OCI-LY1 (cell line): ENCODE results near the gene USP53.

Experiments
- H2AFZ ChIP-seq: fragments of 200-600 bp; sonication (generic), shearing (Covaris generic); 2 replicates; pipeline ENCODE4 v1.6.0; 2014; ENCODE audit warnings: antibody characterized with exemption, mild to moderate bottlenecking, low read length
- H3F3A ChIP-seq: fragments of 200-600 bp; sonication (generic), shearing (Covaris generic); 2 replicates; pipeline ENCODE4 v1.6.0; 2014; ENCODE audit warnings: mild to moderate bottlenecking, antibody characterized with exemption, low read length, moderate library complexity; ENCODE audit not compliant: insufficient read depth
- H3K27ac ChIP-seq: fragments of 200-600 bp; sonication (generic); 2 replicates; pipeline ENCODE4 v1.5.1; 2014; ENCODE audit warnings: low read length, mixed run types, mild to moderate bottlenecking, low read depth; ENCODE audit not compliant: poor library complexity, severe bottlenecking
- H3K27me3 ChIP-seq: fragments of 200-600 bp; sonication (generic); 2 replicates; pipeline ENCODE4 v1.6.0; 2014; ENCODE audit warnings: antibody characterized with exemption, mild to moderate bottlenecking, low read length, moderate library complexity; ENCODE audit not compliant: insufficient read depth
- H3K36me3 ChIP-seq: fragments of 200-600 bp; sonication (generic); 2 replicates; pipeline ENCODE4 v1.6.1; 2014; ENCODE audit warnings: mild to moderate bottlenecking, antibody characterized with exemption, low read length, moderate library complexity, mixed read lengths; ENCODE audit not compliant: insufficient read depth
- H3K4me1 ChIP-seq: fragments of 200-600 bp; sonication (generic); 2 replicates; pipeline ENCODE4 v1.5.1; 2014; ENCODE audit warnings: mild to moderate bottlenecking, low read length, moderate library complexity; ENCODE audit not compliant: insufficient read depth, severe bottlenecking
- H3K4me2 ChIP-seq: fragments of 200-600 bp; sonication (generic), shearing (Covaris generic); 2 replicates; pipeline ENCODE4 v1.6.1; 2014; ENCODE audit warnings: low read length
- H3K4me3 ChIP-seq: fragments of 200-600 bp; sonication (generic); 2 replicates; pipeline ENCODE4 v1.5.1; 2014; ENCODE audit warnings: low read length, low read depth, mild to moderate bottlenecking, mixed read lengths; ENCODE audit not compliant: poor library complexity, severe bottlenecking
- H3K79me2 ChIP-seq: fragments of 200-600 bp; shearing (Covaris generic); 2 replicates; pipeline ENCODE4 v1.6.1; 2016; ENCODE audit warnings: mixed run types, low read length, mixed read lengths; ENCODE audit not compliant: insufficient read depth
- H3K9ac ChIP-seq: fragments of 200-600 bp; sonication (generic), shearing (Covaris generic); 2 replicates; pipeline ENCODE4 v1.6.1; 2014; ENCODE audit warnings: mild to moderate bottlenecking, low read length, mixed read lengths
- H3K9me2 ChIP-seq: fragments of 200-600 bp; sonication (generic), shearing (Covaris generic); 2 replicates; pipeline ENCODE4 v1.6.1; 2014; ENCODE audit warnings: low read depth, mild to moderate bottlenecking, low read length, mixed read lengths
- H3K9me3 ChIP-seq: fragments of 200-600 bp; shearing (Covaris generic); 2 replicates; pipeline ENCODE4 v1.6.1; 2014; ENCODE audit warnings: low read length, mixed read lengths
- H4K20me1 ChIP-seq: fragments of 200-600 bp; sonication (generic), shearing (Covaris generic); 2 replicates; pipeline ENCODE4 v1.6.0; 2016; ENCODE audit warnings: mild to moderate bottlenecking, low read length; ENCODE audit not compliant: insufficient read depth
- CTCF ChIP-seq: fragments of 200-600 bp; sonication (generic), shearing (Covaris generic); IDR thresholded peaks from 2 replicates; pipeline ENCODE4 v1.5.1; 2017; ENCODE audit warnings: mild to moderate bottlenecking, antibody characterized with exemption, low read length, moderate library complexity, mixed read lengths
- EZH2 ChIP-seq: fragments of 200-600 bp; sonication (generic), shearing (Covaris generic); IDR thresholded peaks from 2 replicates; pipeline ENCODE4 v1.8.0; 2017; ENCODE audit warnings: borderline replicate concordance, mixed run types, mild to moderate bottlenecking, antibody characterized with exemption, low read length, moderate library complexity, mixed read lengths

USP53 gene

GRCh38 chr4:119304431-119304830, 91.9 kb downstream of the USP53 start:
- Histone ChIP-seq H3K27me3 (no peaks in the 10 kb centered on the region), H3K9me3 (no peaks in the 10 kb centered on the region), H3K27ac (no peak overlapping the region), H3K4me2 (no peak overlapping the region), H3K9me2 (no peaks in the 10 kb centered on the region), H3K4me1 (peaks cover 11% of the 10 kb centered on the region), H3K4me3 (no peak overlapping the region), H3K79me2 (peaks cover 3% of the 10 kb centered on the region), H2AFZ (no peak overlapping the region), H3F3A (no peaks in the 10 kb centered on the region), H3K9ac (no peak overlapping the region), H3K36me3 (no peaks in the 10 kb centered on the region), H4K20me1 (no peaks in the 10 kb centered on the region)
- TF ChIP-seq CTCF (no peak), EZH2 (no peak)

GRCh38 chr4:119307606-119308005, 95.1 kb downstream of the USP53 start:
- H3K27ac ChIP-seq = no peak overlapping the region
- no peaks in the 10 kb centered on the region for H3K9me3 ChIP-seq
- no peaks in the 10 kb centered on the region for H3K4me1 ChIP-seq
- no peak overlapping the region for H2AFZ ChIP-seq
- H3F3A ChIP-seq = no peaks in the 10 kb centered on the region
- no peak overlapping the region for H3K4me2 ChIP-seq
- no peaks in the 10 kb centered on the region for H3K36me3 ChIP-seq
- no peak overlapping the region for H3K9ac ChIP-seq
- no peaks in the 10 kb centered on the region for H3K27me3 ChIP-seq
- no peaks in the 10 kb centered on the region for H3K79me2 ChIP-seq
- H3K9me2 ChIP-seq = no peaks in the 10 kb centered on the region
- no peak for TF ChIP-seq EZH2
- TF ChIP-seq CTCF = no peak
- no peaks in the 10 kb centered on the region for H4K20me1 ChIP-seq
- no peak overlapping the region for H3K4me3 ChIP-seq

- no peaks in the 10 kb centered on the region for H3K9me2 ChIP-seq
- H3F3A ChIP-seq = no peaks in the 10 kb centered on the region
- no peak overlapping the region for H3K4me2 ChIP-seq
- H3K9me3 ChIP-seq = no peaks in the 10 kb centered on the region
- H3K27me3 ChIP-seq = no peaks in the 10 kb centered on the region
- no peaks in the 10 kb centered on the region for H4K20me1 ChIP-seq
- no peak overlapping the region for H3K4me3 ChIP-seq
- no peak for TF ChIP-seq CTCF
- TF ChIP-seq EZH2 = no peak
- H3K79me2 ChIP-seq = no peaks in the 10 kb centered on the region
- no peaks in the 10 kb centered on the region for H3K36me3 ChIP-seq
- no peak overlapping the region for H2AFZ ChIP-seq
- no peak overlapping the region for H3K27ac ChIP-seq
- no peak overlapping the region for H3K9ac ChIP-seq
- H3K4me1 ChIP-seq = no peaks in the 10 kb centered on the region
Measured at GRCh38 chr4:119310826-119311225, 98.3 kb downstream of the USP53 start.
